HEK293 (cell line): ENCODE measurements around the gene TMEM35B.

Experiments used
- SP2 ChIP-seq: fragments of 450-650 bp; formaldehyde crosslinking; IDR thresholded peaks from 2 replicates; pipeline ENCODE4 v1.5.1; 2016; ENCODE audit warnings: missing biosample characterization, missing genetic modification characterization
- TF ChIP-seq, protein P1 (sequence below): fragments of 450-650 bp; formaldehyde crosslinking; IDR thresholded peaks from 2 replicates; pipeline ENCODE4 v1.5.1; 2016; ENCODE audit warnings: missing biosample characterization, missing genetic modification characterization

- TF ChIP-seq, protein P1, sequence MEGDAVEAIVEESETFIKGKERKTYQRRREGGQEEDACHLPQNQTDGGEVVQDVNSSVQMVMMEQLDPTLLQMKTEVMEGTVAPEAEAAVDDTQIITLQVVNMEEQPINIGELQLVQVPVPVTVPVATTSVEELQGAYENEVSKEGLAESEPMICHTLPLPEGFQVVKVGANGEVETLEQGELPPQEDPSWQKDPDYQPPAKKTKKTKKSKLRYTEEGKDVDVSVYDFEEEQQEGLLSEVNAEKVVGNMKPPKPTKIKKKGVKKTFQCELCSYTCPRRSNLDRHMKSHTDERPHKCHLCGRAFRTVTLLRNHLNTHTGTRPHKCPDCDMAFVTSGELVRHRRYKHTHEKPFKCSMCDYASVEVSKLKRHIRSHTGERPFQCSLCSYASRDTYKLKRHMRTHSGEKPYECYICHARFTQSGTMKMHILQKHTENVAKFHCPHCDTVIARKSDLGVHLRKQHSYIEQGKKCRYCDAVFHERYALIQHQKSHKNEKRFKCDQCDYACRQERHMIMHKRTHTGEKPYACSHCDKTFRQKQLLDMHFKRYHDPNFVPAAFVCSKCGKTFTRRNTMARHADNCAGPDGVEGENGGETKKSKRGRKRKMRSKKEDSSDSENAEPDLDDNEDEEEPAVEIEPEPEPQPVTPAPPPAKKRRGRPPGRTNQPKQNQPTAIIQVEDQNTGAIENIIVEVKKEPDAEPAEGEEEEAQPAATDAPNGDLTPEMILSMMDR, result no peak
- no peak for TF ChIP-seq SP2 (tag by site-specific recombination)
These were observed 733 bp downstream of the TMEM35B start for GRCh38 chr1:34984435-34984792.
